Activated CD4-positive, alpha-beta memory T cell treated with anti-CD3 and anti-CD28 coated beads for 36 hours (primary cell): ENCODE results near the gene ATF4. TPM values are rescaled to one million over a fixed set of nuclear protein-coding genes. Genes with fewer than 3 reads are reported as not detected.
A peak's percentile ranks its signal among the peaks of the same experiment; 100 is the strongest.

Experiments
- CTCF ChIA-PET: fragments of 350-600 bp; sonication (Branson Sonifier 250); formaldehyde crosslinking; loops from one replicate; lab custom pipeline; 2021; ENCODE audit warnings: antibody characterized with exemption, inconsistent platforms; lab: Charles Lee
- POLR2A ChIA-PET: fragments of 350-600 bp; sonication (Branson Sonifier 250); formaldehyde crosslinking; loops from one replicate; lab custom pipeline; 2021; ENCODE audit warnings: antibody characterized with exemption; lab: Charles Lee
- DNase-seq: peaks from one replicate; pipeline ENCODE4 v3.0.0-alpha.2; 2020
- H3K27ac Mint-ChIP-seq: one replicate; pipeline ENCODE4 v1.8.0; 2021; ENCODE audit warnings: mixed read lengths
- H3K27me3 Mint-ChIP-seq: one replicate; pipeline ENCODE4 v1.8.0; 2021; ENCODE audit warnings: mixed read lengths
- H3K36me3 Mint-ChIP-seq: one replicate; pipeline ENCODE4 v1.8.0; 2021; ENCODE audit warnings: mixed read lengths
- H3K4me1 Mint-ChIP-seq: one replicate; pipeline ENCODE4 v1.8.0; 2021; ENCODE audit warnings: low read depth, mixed read lengths
- H3K4me3 Mint-ChIP-seq: one replicate; pipeline ENCODE4 v1.8.0; 2021; ENCODE audit warnings: mild to moderate bottlenecking, mixed read lengths
- H3K9me3 Mint-ChIP-seq: one replicate; pipeline ENCODE4 v1.8.0; 2021; ENCODE audit warnings: mixed read lengths
- intact Hi-C: fragments of 100-400 bp; cut with micrococcal nuclease; formaldehyde crosslinking; loops from one replicate; pipeline ENCODE4 v1.15.1; 2023
- total RNA-seq, 2 experiments: library from RNA; stranded (reverse); gene quantifications; one replicate each; pipeline ENCODE4 v1.2.3, GENCODE V29; 2021

ATF4 gene
- total RNA-seq, 2 experiments from 2014 or later, result 437 to 455 TPM

DNA sequence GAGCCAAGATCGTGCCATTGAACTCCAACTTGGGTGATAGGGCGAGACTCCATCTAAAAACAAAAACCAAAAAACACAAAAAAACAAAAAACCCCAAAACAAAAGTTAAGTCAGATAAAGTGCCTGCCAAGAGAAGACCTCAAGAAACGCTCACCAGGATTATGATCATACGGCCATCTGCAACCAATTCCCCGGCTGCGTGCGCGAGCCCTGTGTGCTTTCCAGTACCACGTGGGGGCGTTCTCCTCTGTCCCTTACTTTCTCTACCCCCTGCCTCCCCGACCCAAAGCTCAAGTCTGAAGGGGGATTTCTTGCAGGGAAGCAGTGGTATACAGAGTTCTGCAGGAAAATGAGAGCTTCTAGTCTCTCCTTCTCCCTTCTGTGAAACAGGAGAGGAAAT lies 22.7 kb downstream of the ATF4 start:
- no peaks in the 10 kb centered on the region for H3K36me3 Mint-ChIP-seq
- CTCF ChIA-PET, result interaction anchor here (1.1 to 2.1 kb wide), 3 partner anchors 9 to 482 kb away, joined by 3 to 12 read pairs (median 8); no protein-coding TSS in a partner anchor
- peaks cover 28% of the 10 kb centered on the region for H3K27me3 Mint-ChIP-seq
- POLR2A ChIA-PET, result no interaction called here
- H3K4me3 Mint-ChIP-seq, result no peak overlapping the region
- intact Hi-C loops, result no loop called here
- H3K4me1 Mint-ChIP-seq, result peaks cover 14% of the 10 kb centered on the region
- no peaks in the 10 kb centered on the region for H3K9me3 Mint-ChIP-seq
- H3K27ac Mint-ChIP-seq, result no peak overlapping the region
- DNase-seq, result peak; percentile 50

GRCh38 chr22:39545386-39546365 lies 25.3 kb downstream of the ATF4 start:
- ChIA-PET POLR2A (no interaction called here), CTCF (interaction anchor here (0.8 to 1.7 kb wide), 5 partner anchors 11 to 490 kb away, joined by 3 to 12 read pairs (median 3); no protein-coding TSS in a partner anchor)
- H3K36me3 Mint-ChIP-seq, result no peaks in the 10 kb centered on the region
- peak overlapping the region; percentile 15 for H3K27ac Mint-ChIP-seq
- H3K9me3 Mint-ChIP-seq, result no peaks in the 10 kb centered on the region
- H3K4me3 Mint-ChIP-seq, result no peak overlapping the region
- H3K27me3 Mint-ChIP-seq, result peaks cover 29% of the 10 kb centered on the region
- DNase-seq, result peak; percentile 79
- intact Hi-C loops, result no loop called here
- peaks cover 14% of the 10 kb centered on the region for H3K4me1 Mint-ChIP-seq

GRCh38 chr22:39546889-39547586 lies 26.7 kb downstream of the ATF4 start:
- intact Hi-C loops, result no loop called here
- H3K27ac Mint-ChIP-seq, result no peak overlapping the region
- H3K9me3 Mint-ChIP-seq, result no peaks in the 10 kb centered on the region
- H3K4me3 Mint-ChIP-seq, result no peak overlapping the region
- DNase-seq, result no peak
- POLR2A ChIA-PET, result no interaction called here
- H3K27me3 Mint-ChIP-seq, result peaks cover 34% of the 10 kb centered on the region
- H3K4me1 Mint-ChIP-seq, result peaks cover 14% of the 10 kb centered on the region
- CTCF ChIA-PET, result interaction anchor here (1.0 kb wide), 1 partner anchor 13 kb away, joined by 3 read pairs; no protein-coding TSS in a partner anchor
- H3K36me3 Mint-ChIP-seq, result no peaks in the 10 kb centered on the region

- CTCF ChIA-PET, result no interaction called here
- H3K4me3 Mint-ChIP-seq, result no peak overlapping the region
Observed at GRCh38 chr22:39547587-39547947, 27.2 kb downstream of the ATF4 start.

GRCh38 chr22:39553429-39553828 lies 33.1 kb downstream of the ATF4 start:
- CTCF ChIA-PET, result no interaction called here
- intact Hi-C loops, result no loop called here

More at GRCh38 chr22:39547587-39547947, 27.2 kb downstream of the ATF4 start:
- Mint-ChIP-seq H3K27me3 (peaks cover 35% of the 10 kb centered on the region), H3K36me3 (no peaks in the 10 kb centered on the region), H3K4me1 (peaks cover 14% of the 10 kb centered on the region), H3K9me3 (no peaks in the 10 kb centered on the region), H3K27ac (no peak overlapping the region)
- POLR2A ChIA-PET, result no interaction called here
- intact Hi-C loops, result no loop called here
- no peak for DNase-seq

DNA sequence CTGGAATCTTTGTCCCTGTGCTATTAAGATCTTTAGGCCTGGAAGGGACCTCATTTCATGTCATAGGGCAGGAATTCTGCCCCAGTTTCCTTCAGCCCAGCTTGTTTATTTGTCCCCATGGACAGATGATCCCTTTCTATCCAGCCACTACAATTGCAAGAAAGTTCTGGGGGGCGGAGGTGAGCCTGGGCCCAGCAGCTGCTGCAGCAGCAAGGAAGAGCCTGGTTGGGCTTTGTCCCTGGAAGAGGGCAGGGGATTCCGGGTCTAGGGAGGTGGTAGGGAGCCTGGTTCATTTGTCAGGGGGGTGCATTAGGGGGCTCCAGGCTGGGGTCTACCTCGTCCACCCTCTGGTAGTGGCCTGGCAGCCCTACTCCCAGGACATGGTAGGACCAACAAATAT lies 33.8 kb downstream of the ATF4 start:
- intact Hi-C loops, result no loop called here
- peaks cover 35% of the 10 kb centered on the region for H3K27me3 Mint-ChIP-seq
- no peaks in the 10 kb centered on the region for H3K9me3 Mint-ChIP-seq
- DNase-seq, result no peak
- POLR2A ChIA-PET, result no interaction called here
- CTCF ChIA-PET, result interaction anchor here (0.9 kb wide), 1 partner anchor 20 kb away, joined by 3 read pairs; no protein-coding TSS in a partner anchor
- no peak overlapping the region for H3K27ac Mint-ChIP-seq
- no peaks in the 10 kb centered on the region for H3K36me3 Mint-ChIP-seq
- H3K4me1 Mint-ChIP-seq, result peaks cover 7% of the 10 kb centered on the region
- no peak overlapping the region for H3K4me3 Mint-ChIP-seq

More at GRCh38 chr22:39553429-39553828, 33.1 kb downstream of the ATF4 start:
- H3K4me3 Mint-ChIP-seq, result no peak overlapping the region
- H3K36me3 Mint-ChIP-seq, result no peaks in the 10 kb centered on the region
- H3K4me1 Mint-ChIP-seq, result peaks cover 4% of the 10 kb centered on the region
- H3K27me3 Mint-ChIP-seq, result peaks cover 31% of the 10 kb centered on the region
- H3K9me3 Mint-ChIP-seq, result no peaks in the 10 kb centered on the region
- no peak overlapping the region for H3K27ac Mint-ChIP-seq
- no peak for DNase-seq
- POLR2A ChIA-PET, result no interaction called here

DNA sequence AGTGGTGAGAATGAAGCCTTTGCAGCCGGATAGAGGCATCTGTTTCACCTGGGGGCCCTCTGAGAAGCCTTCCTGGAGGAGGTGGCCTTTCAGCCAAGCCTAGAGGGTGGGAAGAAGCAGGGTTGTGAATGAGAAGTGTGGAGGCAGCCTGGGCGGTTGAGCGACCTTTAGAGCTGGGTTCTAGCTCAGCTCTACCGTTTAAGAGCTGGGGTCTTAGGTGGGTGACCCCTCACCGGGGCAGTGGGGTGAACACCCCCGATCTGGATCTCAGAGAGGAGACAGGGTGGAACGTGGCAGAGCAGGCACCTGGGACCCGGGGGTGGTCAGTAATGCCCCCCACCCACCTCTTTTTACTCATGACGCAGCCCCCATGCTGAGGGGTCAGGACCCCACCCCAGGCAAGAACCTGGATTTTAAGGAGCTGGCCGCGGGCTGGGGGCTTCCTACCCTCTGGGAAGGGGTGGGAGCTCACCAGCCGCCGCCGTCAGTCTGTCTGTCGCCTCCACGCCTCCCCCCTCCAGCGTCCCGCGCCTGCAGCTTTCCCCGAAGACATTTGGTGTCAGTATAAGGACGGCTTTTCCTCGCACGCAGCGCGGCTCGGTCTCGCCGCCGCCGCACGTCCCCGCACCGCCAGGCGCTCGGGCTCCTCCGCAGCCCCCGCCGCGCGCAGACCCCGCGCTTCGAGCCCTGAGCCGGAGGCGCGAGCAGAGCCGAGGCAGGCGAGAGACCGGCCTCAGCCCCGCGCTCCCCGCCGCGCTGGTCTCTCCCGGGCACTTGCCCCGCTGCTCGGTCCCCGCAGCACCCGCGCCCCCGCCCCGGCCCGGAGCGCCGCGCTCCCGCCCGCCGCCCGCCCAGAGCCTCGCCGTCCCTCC lies 36.8 kb downstream of the ATF4 start:
- no peaks in the 10 kb centered on the region for H3K9me3 Mint-ChIP-seq
- H3K27me3 Mint-ChIP-seq, result peaks cover 30% of the 10 kb centered on the region
- H3K36me3 Mint-ChIP-seq, result no peaks in the 10 kb centered on the region
- peaks cover 7% of the 10 kb centered on the region for H3K4me1 Mint-ChIP-seq
- no peak overlapping the region for H3K27ac Mint-ChIP-seq
- intact Hi-C loops, result no loop called here
- ChIA-PET CTCF (interaction anchor here (0.7 to 5.3 kb wide), 6 partner anchors 23 to 487 kb away, joined by 3 to 37 read pairs (median 4); no protein-coding TSS in a partner anchor), POLR2A (no interaction called here)
- H3K4me3 Mint-ChIP-seq, result peak overlapping the region; percentile 12
- DNase-seq, result peak; percentile 58

DNA sequence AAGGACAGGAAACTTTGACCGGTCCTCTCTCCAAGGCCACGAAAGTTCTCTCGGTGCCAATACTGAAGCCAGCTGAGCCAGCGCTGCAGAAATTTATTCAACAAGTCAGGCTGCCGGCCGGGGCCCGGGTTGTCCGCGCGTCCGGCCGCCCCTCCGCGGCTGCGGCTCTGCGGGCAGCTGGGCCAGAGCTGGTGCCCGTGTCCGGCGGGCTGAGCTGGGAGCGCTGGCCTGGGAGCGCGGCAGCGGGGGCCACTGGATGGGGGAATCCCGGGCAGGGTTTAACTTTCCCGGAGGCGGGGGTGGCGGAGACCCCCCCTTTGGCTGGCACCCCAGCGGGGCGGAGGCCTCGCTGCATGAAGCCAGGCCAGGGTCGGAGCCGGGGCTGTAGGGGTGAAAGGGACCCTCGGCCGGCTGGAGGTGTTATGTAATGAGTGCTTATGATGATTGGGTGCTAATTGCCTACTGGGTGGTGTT lies 37.9 kb downstream of the ATF4 start:
- peaks cover 7% of the 10 kb centered on the region for H3K4me1 Mint-ChIP-seq
- H3K36me3 Mint-ChIP-seq, result no peaks in the 10 kb centered on the region
- peaks cover 22% of the 10 kb centered on the region for H3K27me3 Mint-ChIP-seq
- CTCF ChIA-PET, result interaction anchor here (0.6 to 5.3 kb wide), 4 partner anchors 23 to 467 kb away, joined by 3 to 37 read pairs (median 4); no protein-coding TSS in a partner anchor
- no peak overlapping the region for H3K27ac Mint-ChIP-seq
- POLR2A ChIA-PET, result no interaction called here
- intact Hi-C loops, result no loop called here
- peak overlapping the region; percentile 26 for H3K4me3 Mint-ChIP-seq
- no peak for DNase-seq
- H3K9me3 Mint-ChIP-seq, result no peaks in the 10 kb centered on the region

GRCh38 chr22:39558950-39559349 lies 38.6 kb downstream of the ATF4 start:
- H3K4me3 Mint-ChIP-seq, result no peak overlapping the region
- intact Hi-C loops, result no loop called here
- ChIA-PET POLR2A (no interaction called here), CTCF (interaction anchor here (0.6 to 5.3 kb wide), 7 partner anchors 24 to 698 kb away, joined by 3 to 37 read pairs (median 4); no protein-coding TSS in a partner anchor)
- no peak overlapping the region for H3K27ac Mint-ChIP-seq
- no peak for DNase-seq
- H3K27me3 Mint-ChIP-seq, result peaks cover 22% of the 10 kb centered on the region
- no peaks in the 10 kb centered on the region for H3K9me3 Mint-ChIP-seq
- H3K36me3 Mint-ChIP-seq, result no peaks in the 10 kb centered on the region
- H3K4me1 Mint-ChIP-seq, result peaks cover 7% of the 10 kb centered on the region

DNA sequence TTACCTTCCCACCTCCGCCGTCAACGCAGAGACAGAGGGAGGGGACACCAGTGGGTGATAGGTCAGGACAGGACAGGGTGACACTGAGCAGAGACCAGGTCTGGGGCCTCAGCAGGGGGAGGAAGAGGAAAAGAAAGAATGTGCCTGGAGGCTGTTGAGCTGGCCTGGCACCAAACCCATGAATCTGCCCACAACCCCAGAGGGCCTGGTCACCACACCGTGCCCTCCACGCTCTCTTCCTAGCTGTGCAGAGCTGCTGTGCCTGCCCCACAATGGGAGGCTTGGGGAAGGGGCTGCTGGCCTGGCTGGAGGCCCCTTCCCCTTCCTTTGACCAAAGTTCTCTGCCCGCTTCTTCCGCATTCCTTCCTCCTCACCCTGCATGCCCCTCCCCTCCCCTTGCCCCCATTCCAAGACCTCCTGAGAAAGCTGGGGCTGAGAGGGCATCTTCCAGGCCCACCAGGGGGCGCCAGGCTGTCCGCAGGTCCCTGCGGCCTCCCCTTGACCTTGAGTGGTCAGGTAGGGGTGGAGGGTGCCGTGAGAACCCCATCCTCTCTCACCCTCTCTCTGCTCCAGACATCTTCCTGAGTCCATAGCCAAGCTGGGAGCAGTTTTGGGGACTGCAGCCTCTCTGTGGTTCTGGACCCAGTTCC lies 39.2 kb downstream of the ATF4 start:
- no peak overlapping the region for H3K27ac Mint-ChIP-seq
- peaks cover 7% of the 10 kb centered on the region for H3K4me1 Mint-ChIP-seq
- no peak for DNase-seq
- H3K36me3 Mint-ChIP-seq, result no peaks in the 10 kb centered on the region
- peaks cover 20% of the 10 kb centered on the region for H3K27me3 Mint-ChIP-seq
- CTCF ChIA-PET, result interaction anchor here (0.7 to 5.3 kb wide), 8 partner anchors 24 to 1209 kb away, joined by 3 to 37 read pairs (median 3); no protein-coding TSS in a partner anchor
- no peak overlapping the region for H3K4me3 Mint-ChIP-seq
- POLR2A ChIA-PET, result no interaction called here
- H3K9me3 Mint-ChIP-seq, result no peaks in the 10 kb centered on the region
- intact Hi-C loops, result no loop called here

GRCh38 chr22:39560127-39560526 lies 39.8 kb downstream of the ATF4 start:
- Mint-ChIP-seq H3K36me3 (no peaks in the 10 kb centered on the region), H3K4me1 (peaks cover 7% of the 10 kb centered on the region), H3K4me3 (no peak overlapping the region), H3K27ac (no peak overlapping the region), H3K27me3 (peaks cover 20% of the 10 kb centered on the region), H3K9me3 (no peaks in the 10 kb centered on the region)
- ChIA-PET CTCF (interaction anchor here (0.9 to 5.3 kb wide), 4 partner anchors 462 to 1209 kb away, joined by 3 to 37 read pairs (median 4); no protein-coding TSS in a partner anchor), POLR2A (no interaction called here)
- no peak for DNase-seq
- intact Hi-C loops, result no loop called here
